SHP77 (cell line): ENCODE measurements around the gene CA10.

Source experiments
- DNase-seq, 2 experiments: peaks; one replicate each; lab custom pipeline; 2025; lab: John Stamatoyannopoulos, UW

Gene CA10

GRCh38 chr17:51595826-51596398 lies 562.6 kb downstream of the CA10 start:
- no peak for DNase-seq

- no peak for DNase-seq
Measured at GRCh38 chr17:51590071-51590656, 568.4 kb downstream of the CA10 start.

DNA sequence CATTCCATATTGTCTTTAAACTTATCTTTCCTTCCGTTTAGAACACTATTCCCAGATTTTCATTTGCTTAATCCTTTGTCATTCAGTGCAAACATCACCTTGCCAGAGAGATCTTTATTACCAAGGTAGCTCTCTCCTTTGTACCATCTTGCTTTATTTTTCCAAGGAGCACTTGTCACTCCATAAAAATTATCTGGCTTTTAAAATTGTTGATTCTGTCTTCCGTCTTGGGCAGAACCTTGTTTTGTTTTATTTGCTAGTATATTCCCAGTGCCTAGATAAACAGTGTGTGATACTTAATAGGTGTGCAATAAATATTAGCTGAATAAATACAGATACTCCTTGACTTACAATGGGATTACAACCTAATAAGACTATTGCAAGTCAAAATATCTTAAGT lies 570.5 kb downstream of the CA10 start:
- DNase-seq: no peak

GRCh38 chr17:51587516-51587915 lies 571.0 kb downstream of the CA10 start:
- DNase-seq: no peak

DNA sequence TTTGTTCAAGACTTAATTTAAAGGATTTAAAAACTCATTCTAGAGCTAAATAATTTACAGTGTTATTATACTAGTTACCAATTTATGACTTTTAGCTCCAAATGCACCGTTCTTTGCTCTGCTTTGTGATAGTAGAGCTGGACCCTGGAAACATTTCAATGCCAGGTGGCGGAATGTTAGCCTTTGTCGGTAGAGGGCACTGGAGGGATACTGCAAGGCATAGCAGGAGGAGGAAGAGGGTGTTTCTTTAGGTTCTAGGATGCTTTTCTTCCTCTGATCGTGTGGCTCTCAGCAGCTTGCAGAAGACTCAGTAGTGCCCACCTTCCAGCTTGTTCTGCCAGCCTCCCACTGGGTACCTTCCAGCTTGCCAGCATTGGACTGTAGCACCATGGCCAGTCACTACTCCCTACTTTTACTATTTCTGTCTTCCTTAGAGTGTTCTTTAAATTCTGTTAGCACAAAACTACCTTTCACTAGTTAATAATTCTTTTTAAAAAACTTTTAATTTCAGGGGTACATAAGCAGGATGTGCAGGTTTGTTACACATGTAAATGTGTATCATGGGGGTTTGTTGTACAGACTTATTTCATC lies 572.9 kb downstream of the CA10 start:
- peak; percentile 36 for DNase-seq

- no peak for DNase-seq
Measured at GRCh38 chr17:51580869-51581268, 577.6 kb downstream of the CA10 start.
